HCT116 (cell line): ENCODE measurements around the gene GPR39. TPM values are rescaled to one million over a fixed set of nuclear protein-coding genes. Genes with fewer than 3 reads are reported as not detected.

ENCODE experiments used
- ATAC-seq: fragments of 200-7000 bp; cut with Tn5 transposase; 2 replicates; pipeline ENCODE4 v1.9.1; 2020; ENCODE audit warnings: mild to moderate bottlenecking, moderate library complexity
- BruUV-seq: library from RNA; stranded (reverse); fragments of 400-500 nt; replicated peaks from 2 replicates; lab custom pipeline; 2021; lab: Mats Ljungman, UMichigan
- CTCF ChIA-PET: fragments of 300-600 bp; sonication (Branson Sonifier 250); formaldehyde crosslinking; loops from one replicate; lab custom pipeline; 2021; ENCODE audit warnings: antibody characterized with exemption; lab: Charles Lee
- POLR2A ChIA-PET: fragments of 300-600, 350-600 bp; sonication (Branson Sonifier 250); formaldehyde crosslinking; loops from one replicate; lab custom pipeline; 2021; ENCODE audit warnings: antibody characterized with exemption; lab: Charles Lee
- RAD21 ChIA-PET, 2 experiments: fragments of 300-600 bp; sonication (Branson Sonifier 250); formaldehyde crosslinking; loops; one replicate each; lab custom pipeline; 2023; ENCODE audit warnings: low total read pairs in 2 of 2; ENCODE audit not compliant: uncharacterized antibody in 2 of 2, unreplicated experiment in 2 of 2, low non-redundant PET in 1 of 2; lab: Charles Lee
- DNase-seq: peaks from one replicate; pipeline ENCODE4 v3.0.0-alpha.2; 2010; ENCODE audit warnings: low read depth, low spot score
- H2AFZ ChIP-seq: fragments of 200-600 bp; shearing (Covaris generic), sonication (generic); 2 replicates; pipeline ENCODE4 v1.6.1; 2017; ENCODE audit warnings: low read depth, mixed run types, mixed read lengths, antibody characterized with exemption, low read length; ENCODE audit not compliant: poor library complexity, severe bottlenecking
- H3K27ac ChIP-seq: 2 replicates; pipeline ENCODE4 v1.5.1; 2012; ENCODE audit warnings: low read depth, low read length
- H3K27me3 ChIP-seq: fragments of 200-600 bp; sonication (generic); 2 replicates; pipeline ENCODE4 v1.6.1; 2016; ENCODE audit warnings: mixed run types, low read length, mixed read lengths; ENCODE audit not compliant: insufficient read depth
- H3K36me3 ChIP-seq, 2 experiments: fragments of 200-500 bp in 1 of 2; fragments of 200-600 bp in 1 of 2; sonication (Bioruptor generic) in 1 of 2; sonication (generic) in 1 of 2; 2 replicates each; pipeline versions ENCODE4 v1.5.1 to v1.6.1; 2014 to 2016; ENCODE audit warnings: low read length in 2 of 2, inconsistent platforms in 1 of 2, mixed read lengths in 1 of 2, mixed run types in 1 of 2; ENCODE audit not compliant: insufficient read depth in 2 of 2, control insufficient read depth in 1 of 2
- H3K4me1 ChIP-seq, 2 experiments: fragments of 200-600 bp in 1 of 2; sonication (generic) in 1 of 2; 2 replicates each; pipeline versions ENCODE4 v1.5.1 to v1.6.1; 2012 to 2017; ENCODE audit warnings: low read length in 2 of 2, inconsistent platforms in 1 of 2, mild to moderate bottlenecking in 1 of 2, mixed read lengths in 1 of 2, mixed run types in 1 of 2, moderate library complexity in 1 of 2; ENCODE audit not compliant: insufficient read depth in 2 of 2, control insufficient read depth in 1 of 2
- H3K4me2 ChIP-seq: fragments of 200-600 bp; sonication (generic); 2 replicates; pipeline ENCODE4 v1.6.1; 2017; ENCODE audit warnings: mixed run types, low read length, mixed read lengths
- H3K4me3 ChIP-seq, 2 experiments: fragments of 200-600 bp in 1 of 2; sonication (generic) in 1 of 2; replicated peaks in 1 of 2; 2 replicates each; pipeline ENCODE4 v1.5.1; 2011 to 2016; ENCODE audit warnings: low read length in 2 of 2, control low read depth in 1 of 2, low read depth in 1 of 2, mild to moderate bottlenecking in 1 of 2, mixed read lengths in 1 of 2, mixed run types in 1 of 2
- H3K79me2 ChIP-seq: fragments of 200-600 bp; sonication (generic); 2 replicates; pipeline ENCODE4 v1.6.1; 2017; ENCODE audit warnings: mild to moderate bottlenecking, mixed run types, low read length, moderate library complexity, mixed read lengths; ENCODE audit not compliant: insufficient read depth
- H3K9ac ChIP-seq: fragments of 200-600 bp; sonication (generic); 2 replicates; pipeline ENCODE4 v1.6.1; 2016; ENCODE audit warnings: low read length, mixed read lengths
- H3K9me2 ChIP-seq: fragments of 200-600 bp; sonication (generic), shearing (Covaris generic); 2 replicates; pipeline ENCODE4 v1.6.1; 2017; ENCODE audit warnings: mixed run types, mild to moderate bottlenecking, moderate library complexity; ENCODE audit not compliant: insufficient read depth
- H3K9me3 ChIP-seq, 2 experiments: fragments of 200-500 bp in 1 of 2; fragments of 200-600 bp in 1 of 2; sonication (Bioruptor generic) in 1 of 2; sonication (generic) in 1 of 2; 2 replicates each; pipeline ENCODE4 v1.6.1; 2014 to 2017; ENCODE audit warnings: low read length in 2 of 2, mixed read lengths in 2 of 2, inconsistent platforms in 1 of 2, low read depth in 1 of 2, mild to moderate bottlenecking in 1 of 2, mixed run types in 1 of 2, moderate library complexity in 1 of 2; ENCODE audit not compliant: control insufficient read depth in 1 of 2, insufficient read depth in 1 of 2
- H4K20me1 ChIP-seq: fragments of 200-600 bp; sonication (generic), shearing (Covaris generic); 2 replicates; pipeline ENCODE4 v1.6.1; 2017; ENCODE audit warnings: mixed run types, mild to moderate bottlenecking, moderate library complexity; ENCODE audit not compliant: insufficient read depth
- CEBPB ChIP-seq: IDR thresholded peaks from 2 replicates; pipeline ENCODE4 v1.6.1; 2012; ENCODE audit warnings: low read depth
- ELF1 ChIP-seq: IDR thresholded peaks from 2 replicates; pipeline ENCODE4 v1.6.1; 2012; ENCODE audit warnings: low read depth, borderline replicate concordance
- EZH2 ChIP-seq: fragments of 200-600 bp; sonication (generic); IDR thresholded peaks from 2 replicates; pipeline ENCODE4 v1.6.1; 2017; ENCODE audit warnings: antibody characterized with exemption, mixed run types
- EZH2phosphoT487 ChIP-seq: fragments of 200-600 bp; IDR thresholded peaks from 2 replicates; pipeline ENCODE4 v1.6.1; 2018; ENCODE audit warnings: antibody characterized with exemption, borderline replicate concordance
- FOSL1 ChIP-seq: IDR thresholded peaks from 2 replicates; pipeline ENCODE4 v1.6.1; 2012; ENCODE audit warnings: low read depth
- RAD21 ChIP-seq: IDR thresholded peaks from 2 replicates; pipeline ENCODE4 v1.6.1; 2012; ENCODE audit warnings: low read depth, mild to moderate bottlenecking
- SIN3A ChIP-seq: IDR thresholded peaks from 2 replicates; pipeline ENCODE4 v1.6.1; 2012; ENCODE audit warnings: low read depth
- SP1 ChIP-seq: IDR thresholded peaks from 2 replicates; pipeline ENCODE4 v1.6.1; 2012; ENCODE audit warnings: low read depth
- ZNF274 ChIP-seq: fragments of 200-500 bp; sonication (Bioruptor generic); IDR thresholded peaks from 2 replicates; pipeline ENCODE4 v1.6.1; 2014; ENCODE audit warnings: mild to moderate bottlenecking, low read depth, low read length, inconsistent platforms
- intact Hi-C: fragments of 100-400 bp; cut with micrococcal nuclease; formaldehyde crosslinking; loops from 2 replicates; pipeline ENCODE4 v1.10.0; 2022
- total RNA-seq: library from RNA; stranded (reverse); gene quantifications from one replicate; pipeline ENCODE4 v1.2.1, GENCODE V29; 2021; ENCODE audit not compliant: unreplicated experiment
- TF ChIP-seq, protein P1 (sequence below): IDR thresholded peaks from 2 replicates; pipeline ENCODE4 v1.6.1; 2012; ENCODE audit warnings: low read depth

The GPR39 gene
- total RNA-seq, 1 experiment from 2014 or later, result 5.1 TPM

DNA sequence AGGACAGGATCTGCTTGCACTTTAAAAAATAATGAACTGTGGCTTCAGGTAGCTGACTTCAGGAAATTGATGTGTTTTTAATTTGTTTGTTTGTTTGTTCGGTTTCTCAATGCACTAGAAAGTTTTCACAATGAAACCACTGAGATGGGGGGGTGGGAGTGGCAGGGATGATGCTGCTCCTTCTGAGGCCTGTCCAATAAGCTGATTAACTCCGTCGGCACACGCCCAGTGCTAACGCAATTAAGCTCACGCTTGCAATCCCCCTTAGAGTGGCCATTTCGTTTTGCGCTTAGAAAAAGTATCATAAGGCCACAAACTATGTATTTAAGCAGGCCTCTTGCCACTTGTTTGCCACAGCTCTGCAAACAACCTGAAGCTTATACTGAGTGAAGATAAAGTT is 12.5 kb upstream of the GPR39 start (continued):
- TF ChIP-seq RAD21 (no peak), SP1 (no peak), FOSL1 (no peak), EZH2 (no peak), ZNF274 (no peak)

DNA sequence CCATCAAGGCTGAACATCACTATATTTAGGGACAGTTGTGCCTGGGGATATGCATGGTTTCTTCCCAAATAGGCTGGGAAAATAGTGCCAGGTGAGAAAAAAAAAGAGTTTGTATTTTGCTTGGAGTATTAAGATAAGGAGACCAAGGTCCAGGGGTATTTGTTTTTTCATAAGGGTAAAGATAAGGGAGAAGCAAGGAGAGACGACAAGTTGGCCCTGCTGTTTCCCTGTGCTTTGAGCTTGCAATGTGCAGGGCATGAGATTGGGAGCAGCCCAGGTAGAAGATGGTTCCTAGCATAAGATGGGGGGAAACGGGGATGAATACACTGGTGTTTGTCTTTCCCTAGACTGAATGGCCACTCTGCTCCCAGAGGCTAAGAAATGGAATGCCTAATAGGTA is 8.8 kb upstream of the GPR39 start:
- CTCF ChIA-PET, result no interaction called here
- Histone ChIP-seq H2AFZ (no peak overlapping the region), H3K9ac (no peak overlapping the region), H3K27ac (no peak overlapping the region), H3K4me2 (no peak overlapping the region), H3K79me2 (no peaks in the 10 kb centered on the region), H3K9me3 (no peaks in the 10 kb centered on the region), H3K4me3 (no peak overlapping the region), H3K36me3 (no peaks in the 10 kb centered on the region), H3K27me3 (no peaks in the 10 kb centered on the region), H4K20me1 (no peaks in the 10 kb centered on the region), H3K4me1 (no peaks in the 10 kb centered on the region), H3K9me2 (no peaks in the 10 kb centered on the region)
- no TSS peak for BruUV-seq
- ATAC-seq (no peak), DNase-seq (no peak)
- RAD21 ChIA-PET, result no interaction called here
- TF ChIP-seq SIN3A (no peak), EZH2phosphoT487 (no peak), ELF1 (no peak), CEBPB (no peak)
- TF ChIP-seq, protein P1, sequence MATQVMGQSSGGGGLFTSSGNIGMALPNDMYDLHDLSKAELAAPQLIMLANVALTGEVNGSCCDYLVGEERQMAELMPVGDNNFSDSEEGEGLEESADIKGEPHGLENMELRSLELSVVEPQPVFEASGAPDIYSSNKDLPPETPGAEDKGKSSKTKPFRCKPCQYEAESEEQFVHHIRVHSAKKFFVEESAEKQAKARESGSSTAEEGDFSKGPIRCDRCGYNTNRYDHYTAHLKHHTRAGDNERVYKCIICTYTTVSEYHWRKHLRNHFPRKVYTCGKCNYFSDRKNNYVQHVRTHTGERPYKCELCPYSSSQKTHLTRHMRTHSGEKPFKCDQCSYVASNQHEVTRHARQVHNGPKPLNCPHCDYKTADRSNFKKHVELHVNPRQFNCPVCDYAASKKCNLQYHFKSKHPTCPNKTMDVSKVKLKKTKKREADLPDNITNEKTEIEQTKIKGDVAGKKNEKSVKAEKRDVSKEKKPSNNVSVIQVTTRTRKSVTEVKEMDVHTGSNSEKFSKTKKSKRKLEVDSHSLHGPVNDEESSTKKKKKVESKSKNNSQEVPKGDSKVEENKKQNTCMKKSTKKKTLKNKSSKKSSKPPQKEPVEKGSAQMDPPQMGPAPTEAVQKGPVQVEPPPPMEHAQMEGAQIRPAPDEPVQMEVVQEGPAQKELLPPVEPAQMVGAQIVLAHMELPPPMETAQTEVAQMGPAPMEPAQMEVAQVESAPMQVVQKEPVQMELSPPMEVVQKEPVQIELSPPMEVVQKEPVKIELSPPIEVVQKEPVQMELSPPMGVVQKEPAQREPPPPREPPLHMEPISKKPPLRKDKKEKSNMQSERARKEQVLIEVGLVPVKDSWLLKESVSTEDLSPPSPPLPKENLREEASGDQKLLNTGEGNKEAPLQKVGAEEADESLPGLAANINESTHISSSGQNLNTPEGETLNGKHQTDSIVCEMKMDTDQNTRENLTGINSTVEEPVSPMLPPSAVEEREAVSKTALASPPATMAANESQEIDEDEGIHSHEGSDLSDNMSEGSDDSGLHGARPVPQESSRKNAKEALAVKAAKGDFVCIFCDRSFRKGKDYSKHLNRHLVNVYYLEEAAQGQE, result no peak
- POLR2A ChIA-PET, result no interaction called here
- intact Hi-C loops, result no loop called here
